Measurements from ENCODE around the gene REXO4.

Gene REXO4

GRCh38 chr9:133448487-133448972, 30.7 kb upstream of the REXO4 start:
- DNase-seq, result no peak

DNA sequence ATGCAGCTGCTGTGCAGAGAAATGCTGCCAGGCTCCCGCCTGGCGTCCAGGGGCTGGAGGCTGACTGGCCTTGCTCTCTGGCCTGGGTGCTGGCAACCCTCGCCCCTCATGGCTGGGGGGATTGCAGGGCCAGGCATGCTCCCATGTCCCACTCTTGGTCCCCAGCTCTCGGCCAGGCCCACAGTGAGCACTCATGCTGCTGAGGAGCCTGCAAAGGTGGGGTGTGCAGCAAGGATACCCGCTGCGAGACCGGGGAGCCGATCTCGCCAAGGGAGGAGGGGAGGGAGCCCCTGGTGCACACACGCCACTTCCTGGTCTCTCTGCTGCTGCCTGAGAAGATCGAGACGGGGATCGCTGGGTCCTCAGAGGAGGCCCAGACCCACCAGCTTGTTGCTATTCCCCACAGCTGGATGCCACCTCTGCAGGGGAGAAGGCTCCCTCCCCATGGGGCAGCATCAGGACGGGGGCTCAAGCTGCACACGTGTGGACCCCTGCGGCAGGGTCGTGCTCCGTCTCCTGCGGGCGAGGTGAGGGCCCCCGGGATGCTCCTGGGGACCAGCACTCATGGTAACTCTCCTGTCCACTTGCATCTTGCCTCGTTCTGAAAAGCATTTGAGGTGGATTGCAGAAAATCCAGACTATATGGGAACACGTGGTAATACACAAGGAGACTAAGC, 27.6 kb upstream of the REXO4 start:
- DNase-seq, result no peak

DNA sequence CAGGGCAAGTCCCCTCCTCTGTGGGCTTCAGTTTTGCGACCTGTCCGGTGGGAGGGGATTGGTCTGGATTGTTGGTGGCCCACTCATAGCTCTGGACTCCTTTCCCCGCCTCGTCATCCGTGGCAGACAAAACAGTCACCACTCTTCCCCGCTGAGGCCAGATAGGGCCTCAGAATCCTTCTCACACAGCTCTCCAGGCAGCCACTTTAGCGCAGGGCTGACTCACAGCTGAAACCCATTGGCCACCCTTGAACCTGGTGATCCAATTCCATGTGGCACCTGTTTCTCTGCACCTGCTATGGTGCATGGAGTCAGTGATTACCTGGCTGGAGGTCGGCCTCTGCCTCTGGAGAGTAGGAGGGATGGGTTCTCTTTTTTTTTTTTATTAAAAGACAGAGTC, 26.2 kb upstream of the REXO4 start:
- DNase-seq, result no peak

GRCh38 chr9:133443248-133443647, 25.4 kb upstream of the REXO4 start:
- DNase-seq, result no peak

- DNase-seq, result no peak
Observed at GRCh38 chr9:133441571-133441970, 23.8 kb upstream of the REXO4 start.

GRCh38 chr9:133440874-133441273, 23.1 kb upstream of the REXO4 start:
- DNase-seq, result no peak

DNA sequence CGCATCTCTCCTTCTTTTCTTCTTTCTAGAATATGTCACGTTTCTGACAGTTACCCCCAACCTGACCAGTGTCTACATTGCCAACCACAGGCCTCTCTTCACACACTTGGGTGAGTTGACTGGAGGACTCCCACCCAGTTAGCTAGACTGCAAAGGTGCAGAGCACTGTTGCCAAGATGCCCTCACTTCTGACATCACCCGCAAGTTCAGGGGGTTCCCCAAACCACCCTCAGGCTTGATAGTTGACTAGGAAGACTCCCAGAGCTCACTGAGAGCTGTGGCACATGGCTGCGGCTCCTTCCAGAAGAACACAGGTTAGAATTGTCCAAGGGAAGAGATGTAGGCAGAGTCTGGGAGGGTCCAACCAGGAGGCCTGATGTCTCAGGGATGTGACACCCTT, 21.5 kb upstream of the REXO4 start:
- no peak for DNase-seq

GRCh38 chr9:133437753-133438531, 20.1 kb upstream of the REXO4 start:
- DNase-seq, result peak in 1 of 2 donors; percentile 2

GRCh38 chr9:133436681-133437080, 18.9 kb upstream of the REXO4 start:
- DNase-seq, result no peak

- DNase-seq, result no peak
Observed at GRCh38 chr9:133433351-133433843, 15.6 kb upstream of the REXO4 start.

GRCh38 chr9:133430244-133430643, 12.4 kb upstream of the REXO4 start:
- DNase-seq, result no peak

DNA sequence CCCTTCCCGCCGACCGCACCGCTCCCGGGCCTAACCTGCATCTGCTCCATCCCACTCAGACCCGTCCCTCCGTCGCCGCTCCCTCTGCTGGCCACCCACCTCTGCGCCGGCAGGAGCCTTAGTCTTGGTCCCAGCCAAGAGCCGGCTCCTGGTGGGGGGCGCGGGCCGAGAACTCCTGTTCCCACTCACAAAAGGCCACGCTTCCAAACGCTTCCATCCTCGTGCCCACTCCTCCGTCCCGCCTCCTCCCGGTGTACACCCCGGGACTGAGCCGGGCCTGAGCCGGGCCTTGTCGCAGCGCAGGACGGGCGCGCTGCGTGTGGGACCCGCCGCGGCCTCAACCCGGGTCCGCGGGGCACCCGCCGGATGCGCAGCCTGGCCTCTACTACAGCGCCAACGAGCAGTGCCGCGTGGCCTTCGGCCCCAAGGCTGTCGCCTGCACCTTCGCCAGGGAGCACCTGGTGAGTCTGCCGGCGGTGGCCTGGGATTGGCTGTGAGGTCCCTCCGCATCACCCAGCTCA, 11.9 kb upstream of the REXO4 start:
- no peak for DNase-seq

GRCh38 chr9:133429214-133429613, 11.4 kb upstream of the REXO4 start:
- DNase-seq, result no peak

- DNase-seq, result no peak
Observed at GRCh38 chr9:133428617-133429101, 10.8 kb upstream of the REXO4 start.

DNA sequence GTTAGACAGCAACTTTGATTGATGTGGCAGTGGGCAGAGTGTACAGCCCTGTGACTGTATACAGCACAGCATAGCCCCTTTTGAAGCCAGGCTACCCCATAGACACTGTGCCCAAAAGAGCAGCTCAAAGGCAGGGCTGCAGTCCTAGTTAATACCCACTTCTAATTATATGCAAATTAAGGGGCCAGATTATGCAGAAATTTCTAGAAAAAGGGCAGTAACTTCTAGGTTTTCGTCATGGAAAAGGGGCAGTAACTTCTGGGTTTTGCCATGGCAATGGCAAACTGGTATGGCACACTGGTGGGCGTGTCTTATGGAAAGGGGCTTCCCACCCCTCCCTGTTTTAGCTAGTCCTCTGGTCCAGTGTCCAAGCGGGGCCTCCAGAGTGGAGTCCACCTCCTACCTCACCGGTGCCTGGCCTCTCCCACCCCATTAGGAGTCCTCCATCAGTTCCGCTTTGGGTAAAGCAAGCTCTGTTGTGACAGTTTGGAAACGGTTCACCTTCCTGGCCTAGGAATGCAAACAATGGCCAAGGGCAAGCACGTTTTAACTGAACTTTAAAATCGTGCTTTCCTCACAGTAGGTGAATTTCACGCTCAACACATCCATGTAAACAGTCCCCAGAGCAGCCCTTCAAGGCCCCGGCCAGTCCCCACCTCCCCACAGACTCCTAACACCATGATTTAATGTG, 10.0 kb upstream of the REXO4 start:
- DNase-seq, result no peak

DNA sequence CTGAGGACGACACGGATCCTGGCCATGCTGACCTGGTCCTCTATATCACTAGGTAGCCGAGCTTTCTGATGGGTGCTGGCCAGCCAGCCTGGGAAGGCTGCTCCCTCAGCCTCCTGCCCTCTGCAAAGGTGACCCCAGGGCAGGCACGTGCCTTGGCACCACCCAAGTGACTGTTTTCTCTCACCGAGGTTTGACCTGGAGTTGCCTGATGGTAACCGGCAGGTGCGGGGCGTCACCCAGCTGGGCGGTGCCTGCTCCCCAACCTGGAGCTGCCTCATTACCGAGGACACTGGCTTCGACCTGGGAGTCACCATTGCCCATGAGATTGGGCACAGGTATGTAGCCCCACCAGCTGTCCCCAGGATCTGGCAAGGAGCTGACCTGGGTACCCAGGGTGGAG, 8.2 kb upstream of the REXO4 start:
- no peak for DNase-seq

GRCh38 chr9:133425049-133425632, 7.3 kb upstream of the REXO4 start:
- no peak for DNase-seq

GRCh38 chr9:133424187-133424586, 6.4 kb upstream of the REXO4 start:
- no peak for DNase-seq

GRCh38 chr9:133423216-133423615, 5.4 kb upstream of the REXO4 start:
- DNase-seq, result no peak

DNA sequence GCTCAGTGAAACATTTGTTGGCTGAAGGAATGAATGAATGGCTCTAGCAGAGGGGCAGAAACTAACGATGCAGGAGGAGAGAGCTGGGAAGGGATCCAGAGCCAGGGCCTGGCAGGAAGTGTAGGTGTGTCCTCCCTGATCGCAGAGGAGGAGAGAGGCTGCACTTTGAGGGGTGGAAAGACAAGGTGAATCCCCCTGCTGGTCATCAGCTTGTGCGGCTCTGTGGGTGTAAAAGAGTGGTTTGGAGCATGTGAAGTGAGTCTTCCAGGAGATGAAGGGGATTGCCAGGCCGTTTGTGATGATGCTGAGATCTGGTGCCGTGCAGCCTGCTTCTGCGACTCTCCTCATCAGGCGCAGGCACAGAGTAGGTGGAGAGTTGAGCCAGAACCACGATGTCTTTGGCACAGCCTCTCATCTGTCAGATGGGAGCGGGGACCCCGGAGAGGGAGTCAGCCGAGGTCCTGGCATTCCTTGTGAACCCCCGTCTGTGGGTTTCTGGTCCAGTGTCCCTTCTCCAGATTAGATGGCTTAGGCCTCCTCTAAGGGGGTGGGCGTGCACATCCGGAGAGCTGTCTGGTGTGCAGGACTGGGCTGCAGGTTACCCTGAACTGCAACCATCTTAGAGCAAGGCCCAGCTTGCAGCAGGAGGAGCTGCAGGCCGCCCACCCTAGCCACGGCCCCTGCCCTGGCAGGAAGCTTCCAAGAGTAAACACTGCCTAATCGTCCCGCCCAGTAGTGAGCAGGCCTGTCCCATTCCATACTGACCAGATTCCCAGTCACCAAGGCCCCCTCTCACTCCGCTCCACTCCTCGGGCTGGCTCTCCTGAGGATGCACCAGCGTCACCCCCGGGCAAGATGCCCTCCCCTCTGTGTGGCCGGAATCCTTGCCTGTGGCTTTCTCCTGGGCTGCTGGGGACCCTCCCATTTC, 4.1 kb upstream of the REXO4 start, which contains the start of gene ADAMTS13:
Gene ADAMTS13, plus strand, starts transcription at position 753 of the 928 bp plus-strand sequence. Its CDS starts 77 bp downstream, at position 830.
- DNase-seq, result peak in 1 of 2 donors; percentile 22

DNA sequence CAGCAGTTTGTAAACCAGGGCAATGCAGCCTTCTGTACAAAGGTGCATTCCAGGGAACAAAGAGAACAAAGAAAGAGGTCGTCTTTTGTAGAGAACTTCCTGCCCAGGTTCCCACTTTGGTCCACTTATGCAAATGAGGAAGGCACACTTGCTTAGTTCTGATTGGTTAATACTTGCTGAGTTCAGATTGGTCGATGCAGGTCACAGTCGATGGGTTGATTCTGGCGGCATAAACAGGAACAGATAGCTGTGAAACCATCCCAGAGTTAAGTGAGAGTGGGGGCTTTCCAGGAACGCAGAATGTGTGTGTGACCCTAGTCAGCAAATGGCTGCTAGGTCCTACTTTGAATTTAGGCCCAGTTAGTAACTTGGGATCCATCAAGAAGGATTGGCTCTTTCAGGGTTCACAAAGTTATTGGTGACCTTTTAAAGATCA, 2.6 kb upstream of the REXO4 start:
- DNase-seq, result peak; percentile 10 to 47

Measured in inflammatory macrophage treated with lipopolysaccharide for 1 hour (primary cell).